22Rv1 (cell line): ENCODE data around the gene OR52A5.
"Not testable (repeated sequence)": the region's sequence is repeated elsewhere in the genome, so short reads cannot be mapped to it uniquely, and the experiment has no call there.

Experiments used
- ZFX ChIP-seq: fragments of 450-650 bp; IDR thresholded peaks from 2 replicates; pipeline ENCODE4 v1.6.1; 2017; ENCODE audit warnings: antibody characterized with exemption, borderline replicate concordance
- TF ChIP-seq, protein P1 (sequence below): fragments of 450-650 bp; IDR thresholded peaks from 2 replicates; pipeline ENCODE4 v1.5.1; 2017; ENCODE audit warnings: mild to moderate bottlenecking

DNA sequence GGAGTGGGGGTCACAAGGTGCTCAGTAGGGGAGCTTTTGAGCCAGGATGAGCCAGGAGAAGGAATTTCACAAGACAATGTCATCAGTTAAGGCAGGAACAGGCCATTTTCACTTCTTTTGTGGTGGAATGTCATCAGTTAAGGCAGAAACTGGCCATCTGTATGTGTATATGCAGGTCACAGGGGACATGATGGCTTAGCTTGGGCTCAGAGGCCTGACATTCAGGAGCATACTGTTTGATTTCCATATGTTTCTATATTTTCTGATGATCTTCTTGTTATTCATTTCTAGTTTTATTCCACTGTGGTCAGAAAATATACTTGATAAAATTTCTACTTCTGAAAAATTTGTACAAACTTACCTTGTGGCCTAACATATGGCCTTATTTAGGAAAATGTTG, 27.7 kb upstream of the OR52A5 start:
- TF ChIP-seq ZFX = not testable (repeated sequence)
- TF ChIP-seq, protein P1, sequence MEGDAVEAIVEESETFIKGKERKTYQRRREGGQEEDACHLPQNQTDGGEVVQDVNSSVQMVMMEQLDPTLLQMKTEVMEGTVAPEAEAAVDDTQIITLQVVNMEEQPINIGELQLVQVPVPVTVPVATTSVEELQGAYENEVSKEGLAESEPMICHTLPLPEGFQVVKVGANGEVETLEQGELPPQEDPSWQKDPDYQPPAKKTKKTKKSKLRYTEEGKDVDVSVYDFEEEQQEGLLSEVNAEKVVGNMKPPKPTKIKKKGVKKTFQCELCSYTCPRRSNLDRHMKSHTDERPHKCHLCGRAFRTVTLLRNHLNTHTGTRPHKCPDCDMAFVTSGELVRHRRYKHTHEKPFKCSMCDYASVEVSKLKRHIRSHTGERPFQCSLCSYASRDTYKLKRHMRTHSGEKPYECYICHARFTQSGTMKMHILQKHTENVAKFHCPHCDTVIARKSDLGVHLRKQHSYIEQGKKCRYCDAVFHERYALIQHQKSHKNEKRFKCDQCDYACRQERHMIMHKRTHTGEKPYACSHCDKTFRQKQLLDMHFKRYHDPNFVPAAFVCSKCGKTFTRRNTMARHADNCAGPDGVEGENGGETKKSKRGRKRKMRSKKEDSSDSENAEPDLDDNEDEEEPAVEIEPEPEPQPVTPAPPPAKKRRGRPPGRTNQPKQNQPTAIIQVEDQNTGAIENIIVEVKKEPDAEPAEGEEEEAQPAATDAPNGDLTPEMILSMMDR = not testable (repeated sequence)
